ENCODE results near the gene PNPO.

DNA sequence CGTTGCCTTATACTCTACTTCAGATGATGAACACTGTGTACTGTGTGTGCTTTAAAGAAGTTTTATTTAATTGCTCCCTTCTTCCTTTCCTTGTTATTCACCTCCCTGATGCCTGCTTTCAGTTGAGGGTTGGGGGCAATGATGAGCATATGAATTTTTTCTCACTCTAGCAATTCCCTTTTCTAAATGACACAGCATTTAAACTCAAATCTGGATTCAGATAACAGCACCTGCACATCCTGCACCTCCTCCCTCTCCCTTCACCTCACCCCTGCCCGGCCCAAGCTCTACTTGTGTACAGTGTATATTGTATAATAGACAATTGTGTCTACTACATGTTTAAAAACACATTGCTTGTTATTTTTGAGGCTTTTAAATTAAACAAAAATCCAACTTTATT lies 13.0 kb upstream of the PNPO start:
- TF ChIP-seq, protein P1, sequence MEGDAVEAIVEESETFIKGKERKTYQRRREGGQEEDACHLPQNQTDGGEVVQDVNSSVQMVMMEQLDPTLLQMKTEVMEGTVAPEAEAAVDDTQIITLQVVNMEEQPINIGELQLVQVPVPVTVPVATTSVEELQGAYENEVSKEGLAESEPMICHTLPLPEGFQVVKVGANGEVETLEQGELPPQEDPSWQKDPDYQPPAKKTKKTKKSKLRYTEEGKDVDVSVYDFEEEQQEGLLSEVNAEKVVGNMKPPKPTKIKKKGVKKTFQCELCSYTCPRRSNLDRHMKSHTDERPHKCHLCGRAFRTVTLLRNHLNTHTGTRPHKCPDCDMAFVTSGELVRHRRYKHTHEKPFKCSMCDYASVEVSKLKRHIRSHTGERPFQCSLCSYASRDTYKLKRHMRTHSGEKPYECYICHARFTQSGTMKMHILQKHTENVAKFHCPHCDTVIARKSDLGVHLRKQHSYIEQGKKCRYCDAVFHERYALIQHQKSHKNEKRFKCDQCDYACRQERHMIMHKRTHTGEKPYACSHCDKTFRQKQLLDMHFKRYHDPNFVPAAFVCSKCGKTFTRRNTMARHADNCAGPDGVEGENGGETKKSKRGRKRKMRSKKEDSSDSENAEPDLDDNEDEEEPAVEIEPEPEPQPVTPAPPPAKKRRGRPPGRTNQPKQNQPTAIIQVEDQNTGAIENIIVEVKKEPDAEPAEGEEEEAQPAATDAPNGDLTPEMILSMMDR (IDR thresholded peaks at IDR 0.05; ENCODE audit: poor library complexity, severe bottlenecking) = no peak
- TF ChIP-seq POLR2AphosphoS5 (IDR thresholded peaks at IDR 0.05) = no peak

Data from neural cell (in vitro differentiated cells).